ENCODE measurements around the gene RHOF.

Gene RHOF

DNA sequence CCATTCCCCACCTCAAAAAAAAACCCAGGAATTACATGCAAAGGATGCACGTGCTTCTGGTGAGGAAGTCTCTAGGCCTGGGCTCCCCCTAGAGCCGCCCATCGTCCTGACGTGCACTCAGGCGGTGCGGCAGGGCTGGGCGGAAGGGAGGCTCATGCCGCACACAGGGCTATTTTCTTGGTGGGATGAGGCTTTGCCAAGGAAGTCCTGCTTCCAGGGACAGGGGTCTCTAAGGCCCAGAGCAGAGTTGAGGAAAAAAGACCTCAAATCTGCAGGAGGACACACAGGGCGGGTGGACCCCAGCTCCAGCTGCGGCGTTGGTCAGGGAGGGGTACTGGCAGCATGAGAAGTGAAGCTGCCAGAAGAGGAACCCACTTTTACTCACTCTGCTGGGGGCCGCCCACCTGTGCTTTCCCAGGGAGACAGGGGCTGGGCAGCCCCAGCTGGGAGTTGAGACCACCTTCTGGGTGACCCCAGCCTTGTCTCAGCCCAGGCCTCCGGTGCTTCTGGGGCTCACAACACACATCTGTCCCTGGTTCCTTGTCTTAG, 4.2 kb downstream of the RHOF start:
- H3K27me3 ChIP-seq, result no peaks in the 10 kb centered on the region
- no peak overlapping the region for H3K27ac ChIP-seq
- DNase-seq, result no peak
- H3K36me3 ChIP-seq, result peaks cover 0 to 5% (median 0%) of the 10 kb centered on the region in 3 donors
- peaks cover 0 to 13% (median 13%) of the 10 kb centered on the region in 4 donors for H3K4me1 ChIP-seq
- no peaks in the 10 kb centered on the region for H3K9me3 ChIP-seq
- H3K4me3 ChIP-seq, result no peak overlapping the region
- intact Hi-C loops (cut with DNase I; ENCODE audit: low total_unique reads), result no loop called here
- TF ChIP-seq, protein P1, sequence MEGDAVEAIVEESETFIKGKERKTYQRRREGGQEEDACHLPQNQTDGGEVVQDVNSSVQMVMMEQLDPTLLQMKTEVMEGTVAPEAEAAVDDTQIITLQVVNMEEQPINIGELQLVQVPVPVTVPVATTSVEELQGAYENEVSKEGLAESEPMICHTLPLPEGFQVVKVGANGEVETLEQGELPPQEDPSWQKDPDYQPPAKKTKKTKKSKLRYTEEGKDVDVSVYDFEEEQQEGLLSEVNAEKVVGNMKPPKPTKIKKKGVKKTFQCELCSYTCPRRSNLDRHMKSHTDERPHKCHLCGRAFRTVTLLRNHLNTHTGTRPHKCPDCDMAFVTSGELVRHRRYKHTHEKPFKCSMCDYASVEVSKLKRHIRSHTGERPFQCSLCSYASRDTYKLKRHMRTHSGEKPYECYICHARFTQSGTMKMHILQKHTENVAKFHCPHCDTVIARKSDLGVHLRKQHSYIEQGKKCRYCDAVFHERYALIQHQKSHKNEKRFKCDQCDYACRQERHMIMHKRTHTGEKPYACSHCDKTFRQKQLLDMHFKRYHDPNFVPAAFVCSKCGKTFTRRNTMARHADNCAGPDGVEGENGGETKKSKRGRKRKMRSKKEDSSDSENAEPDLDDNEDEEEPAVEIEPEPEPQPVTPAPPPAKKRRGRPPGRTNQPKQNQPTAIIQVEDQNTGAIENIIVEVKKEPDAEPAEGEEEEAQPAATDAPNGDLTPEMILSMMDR (IDR thresholded peaks at IDR 0.05), result no peak

DNA sequence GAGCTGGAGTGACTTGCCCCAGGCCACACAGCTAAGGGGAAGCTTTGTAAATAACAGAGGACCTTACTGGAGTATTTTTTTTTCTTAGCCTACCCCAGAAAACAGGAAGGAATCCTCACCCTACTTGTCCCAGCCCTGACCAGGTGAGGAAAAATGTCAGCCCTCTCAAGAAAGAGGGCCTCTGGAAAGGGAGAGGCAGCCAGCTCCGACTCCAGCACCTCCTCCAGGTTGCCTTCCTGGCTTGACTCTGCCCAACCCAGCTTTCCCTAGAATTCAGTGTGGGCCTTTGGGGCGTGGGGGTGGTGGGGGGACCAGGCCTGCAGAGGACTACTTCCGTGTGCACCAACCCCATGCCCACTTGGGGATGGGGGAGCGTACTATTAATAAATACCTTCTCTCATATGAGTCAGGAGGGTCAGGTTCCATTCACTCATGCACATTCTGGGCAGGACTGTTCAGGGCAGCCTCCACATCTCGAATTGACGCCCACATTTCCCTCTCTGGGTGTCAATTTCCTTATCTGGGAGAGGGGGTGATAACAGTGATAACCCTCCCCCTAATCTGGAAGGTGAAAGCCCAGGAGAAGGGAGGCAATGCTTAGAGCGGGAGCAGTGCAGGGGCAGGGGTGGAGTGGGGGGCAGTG, 5.2 kb downstream of the RHOF start:
- H3K4me1 ChIP-seq, result peaks cover 0 to 5% (median 4%) of the 10 kb centered on the region in 4 donors
- TF ChIP-seq, protein P1 (IDR thresholded peaks at IDR 0.05), result no peak
- no peak overlapping the region for H3K27ac ChIP-seq
- no peak for DNase-seq
- intact Hi-C loops (cut with DNase I; ENCODE audit: low total_unique reads), result no loop called here
- H3K4me3 ChIP-seq, result no peak overlapping the region
- no peaks in the 10 kb centered on the region for H3K9me3 ChIP-seq
- peaks cover 0 to 5% (median 0%) of the 10 kb centered on the region in 3 donors for H3K36me3 ChIP-seq
- no peaks in the 10 kb centered on the region for H3K27me3 ChIP-seq

DNA sequence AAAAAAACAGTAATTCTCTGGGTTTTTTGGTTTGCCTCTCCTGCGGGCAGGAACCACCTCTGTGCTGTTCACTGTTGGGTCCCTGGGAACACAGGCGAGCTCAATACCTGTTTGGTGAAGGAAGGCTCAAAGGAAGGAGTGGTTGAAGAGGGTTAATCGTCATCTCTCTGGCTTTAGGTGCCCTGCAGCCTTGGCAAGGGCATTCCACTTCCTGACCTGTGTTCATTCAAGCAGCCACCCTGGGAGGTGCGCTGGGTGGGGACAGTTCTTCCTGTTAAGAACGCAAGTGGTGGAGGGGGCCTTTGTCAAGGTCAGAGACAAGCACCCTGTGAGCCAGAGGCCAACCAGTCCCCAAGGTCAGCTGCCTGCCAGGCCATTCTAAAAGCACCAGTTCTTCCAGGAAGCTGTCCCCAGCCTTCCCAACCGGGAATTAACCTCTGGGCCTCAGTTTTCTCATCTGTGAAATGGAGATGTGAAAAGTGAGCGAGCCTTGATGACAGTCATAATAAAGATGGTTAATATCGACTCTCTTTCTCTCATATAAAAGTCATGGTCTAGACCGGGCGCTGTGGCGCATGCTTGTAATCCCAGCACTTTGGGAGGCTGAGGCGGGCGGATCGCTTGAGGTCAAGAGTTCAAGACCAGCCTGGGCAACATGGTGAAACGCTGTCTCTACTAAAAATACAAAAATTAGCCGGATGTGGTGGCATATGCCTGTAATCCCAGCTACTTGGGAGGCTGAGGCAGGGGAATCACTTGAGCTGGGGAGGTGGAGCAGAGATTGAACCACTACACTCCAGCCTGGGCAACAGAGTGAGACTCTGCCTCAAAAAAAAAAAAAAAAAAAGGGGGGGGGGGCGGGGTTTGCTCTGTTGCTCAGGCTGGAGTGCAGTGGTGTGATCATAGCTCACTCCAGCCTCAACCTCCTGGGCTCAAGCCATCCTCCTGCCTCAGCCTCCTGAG, 6.1 kb downstream of the RHOF start:
- no peaks in the 10 kb centered on the region for H3K27me3 ChIP-seq
- DNase-seq, result no peak
- peaks cover 0 to 1% (median under 1%) of the 10 kb centered on the region in 4 donors for H3K4me1 ChIP-seq
- peaks cover 0 to 5% (median 0%) of the 10 kb centered on the region in 3 donors for H3K36me3 ChIP-seq
- H3K27ac ChIP-seq, result no peak overlapping the region
- intact Hi-C loops (cut with DNase I; ENCODE audit: low total_unique reads), result no loop called here
- TF ChIP-seq, protein P1 (IDR thresholded peaks at IDR 0.05), result no peak
- no peaks in the 10 kb centered on the region for H3K9me3 ChIP-seq
- no peak overlapping the region for H3K4me3 ChIP-seq

DNA sequence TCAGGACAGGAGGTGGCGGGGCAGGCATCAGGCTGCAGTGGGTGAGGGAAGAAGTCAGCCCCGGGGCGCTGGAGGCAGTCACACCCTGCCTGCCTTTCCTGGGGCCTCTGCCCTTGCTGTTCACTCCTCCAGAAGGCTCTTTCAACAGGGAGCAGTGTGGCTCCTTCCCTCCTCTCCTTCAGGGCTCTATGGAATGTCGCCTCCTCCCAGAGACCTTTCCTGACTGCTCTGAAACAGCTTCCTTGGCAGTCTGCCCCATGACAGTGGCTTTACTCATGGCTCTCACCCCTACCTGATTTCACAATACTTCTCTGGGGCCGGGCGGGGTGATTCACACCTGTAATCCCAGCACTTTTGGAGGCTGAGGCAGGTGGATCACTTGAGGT, 7.1 kb downstream of the RHOF start:
- Histone ChIP-seq H3K9me3 (no peaks in the 10 kb centered on the region), H3K27ac (no peak overlapping the region), H3K4me1 (peaks cover 0 to 11% (median 8%) of the 10 kb centered on the region in 4 donors), H3K36me3 (peaks cover 0 to 5% (median 0%) of the 10 kb centered on the region in 3 donors), H3K4me3 (no peak overlapping the region), H3K27me3 (no peaks in the 10 kb centered on the region)
- DNase-seq, result no peak
- intact Hi-C loops (cut with DNase I; ENCODE audit: low total_unique reads), result no loop called here
- TF ChIP-seq, protein P1 (IDR thresholded peaks at IDR 0.05), result no peak

DNA sequence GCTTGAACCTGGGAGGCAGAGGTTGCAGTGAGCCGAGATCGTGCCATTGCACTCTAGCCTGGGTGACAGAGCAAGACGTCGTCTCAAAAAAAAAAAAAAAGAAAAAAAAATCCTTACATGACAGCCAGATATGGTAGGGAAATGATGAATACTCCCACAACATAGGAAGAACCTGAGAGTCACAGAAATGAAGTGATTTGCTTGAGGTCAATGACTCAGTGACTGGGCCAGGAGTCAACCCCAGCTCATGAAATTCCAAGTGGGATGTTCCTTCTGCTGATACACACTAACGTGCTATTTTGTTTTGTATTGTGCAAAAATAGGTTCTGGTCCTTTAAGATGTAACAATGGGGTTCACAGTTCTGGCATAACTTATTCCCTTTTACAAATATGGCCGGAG, 9.0 kb downstream of the RHOF start:
- H3K4me1 ChIP-seq, result peaks cover 0 to 13% (median 11%) of the 10 kb centered on the region in 4 donors
- no peak overlapping the region for H3K27ac ChIP-seq
- no peaks in the 10 kb centered on the region for H3K27me3 ChIP-seq
- no peak overlapping the region for H3K4me3 ChIP-seq
- no peak for DNase-seq
- H3K36me3 ChIP-seq, result peaks cover 0 to 19% (median 0%) of the 10 kb centered on the region in 3 donors
- intact Hi-C loops (cut with DNase I; ENCODE audit: low total_unique reads), result no loop called here
- TF ChIP-seq, protein P1 (IDR thresholded peaks at IDR 0.05), result no peak
- H3K9me3 ChIP-seq, result no peaks in the 10 kb centered on the region

All from tibial artery (tissue), 4 donors.